Fibroblast of lung (primary cell): ENCODE measurements around the gene SLC16A1. TPM values are rescaled to one million over a fixed set of nuclear protein-coding genes. Genes with fewer than 3 reads are reported as not detected.
A peak's percentile ranks its signal among the peaks of the same experiment; 100 is the strongest.

Source experiments
- DNase-seq, 2 donors: peaks; one replicate each; pipeline versions ENCODE4 v3.0.0 to v3.0.0-alpha.2; 2010; ENCODE audit warnings: low read depth in 2 of 2
- H2AFZ ChIP-seq: 2 replicates; pipeline ENCODE4 v1.5.1; 2012; ENCODE audit warnings: low read length, control low read depth, inconsistent platforms
- H3K27ac ChIP-seq: 2 replicates; pipeline ENCODE4 v1.5.1; 2011; ENCODE audit warnings: low read length, control low read depth; ENCODE audit not compliant: insufficient read depth
- H3K27me3 ChIP-seq: 2 replicates; pipeline ENCODE4 v1.5.1; 2011; ENCODE audit warnings: mild to moderate bottlenecking, low read length; ENCODE audit not compliant: control insufficient read depth, insufficient read depth
- H3K36me3 ChIP-seq: 2 replicates; pipeline ENCODE4 v1.5.1; 2011; ENCODE audit warnings: low read length; ENCODE audit not compliant: control insufficient read depth, insufficient read depth
- H3K4me1 ChIP-seq: 2 replicates; pipeline ENCODE4 v1.5.1; 2011; ENCODE audit warnings: low read length; ENCODE audit not compliant: control insufficient read depth, insufficient read depth; ENCODE audit errors: extremely low read depth
- H3K4me2 ChIP-seq: 2 replicates; pipeline ENCODE4 v1.5.1; 2011; ENCODE audit warnings: low read length, control low read depth; ENCODE audit not compliant: insufficient read depth; ENCODE audit errors: extremely low read depth
- H3K4me3 ChIP-seq, 4 experiments: fragments of 200-600 bp in 1 of 4; sonication (generic) in 1 of 4; replicated peaks in 1 of 4; 2 replicates each; pipeline ENCODE4 v1.5.1; 2011 to 2016; ENCODE audit warnings: low read length in 4 of 4, low read depth in 3 of 4, mild to moderate bottlenecking in 3 of 4, control low read depth in 2 of 4, inconsistent platforms in 1 of 4, mixed read lengths in 1 of 4; ENCODE audit not compliant: insufficient read depth in 1 of 4; ENCODE audit errors: control extremely low read depth in 1 of 4
- H3K79me2 ChIP-seq: 2 replicates; pipeline ENCODE4 v1.5.1; 2012; ENCODE audit warnings: mild to moderate bottlenecking, low read length, inconsistent platforms; ENCODE audit not compliant: control insufficient read depth, insufficient read depth
- H3K9ac ChIP-seq: 2 replicates; pipeline ENCODE4 v1.5.1; 2011; ENCODE audit warnings: mild to moderate bottlenecking, low read length, control low read depth; ENCODE audit not compliant: insufficient read depth
- H3K9me3 ChIP-seq: 2 replicates; pipeline ENCODE4 v1.5.1; 2012; ENCODE audit warnings: low read depth, low read length; ENCODE audit not compliant: control insufficient read depth, insufficient read depth
- H4K20me1 ChIP-seq: 2 replicates; pipeline ENCODE4 v1.5.1; 2011; ENCODE audit warnings: low read length; ENCODE audit not compliant: control insufficient read depth, insufficient read depth; ENCODE audit errors: extremely low read depth
- CTCF ChIP-seq, 2 donors: IDR thresholded peaks in 1 of 2; conservative IDR thresholded peaks in 1 of 2; 1 replicate in 1 of 2; 2 replicates in 1 of 2; pipeline ENCODE4 v1.5.1; 2011 to 2012; ENCODE audit warnings: low read length in 2 of 2, control low read depth in 1 of 2, inconsistent platforms in 1 of 2, low read depth in 1 of 2, mild to moderate bottlenecking in 1 of 2
- EZH2 ChIP-seq: IDR thresholded peaks from 2 replicates; pipeline ENCODE4 v1.5.1; 2012; ENCODE audit warnings: low read length, control low read depth, mild to moderate bottlenecking; ENCODE audit errors: missing control alignments
- polyA minus RNA-seq: library from RNA; depleted of rRNA, polyadenylated mRNA; stranded (reverse); fragments of >200 nt; gene quantifications from 2 replicates; pipeline ENCODE4 v1.2.3, GENCODE V29; 2011; ENCODE audit warnings: low replicate concordance
- polyA plus RNA-seq, 2 donors: library from polyadenylated mRNA; depleted of rRNA in 1 of 2; stranded (reverse) in 1 of 2; unstranded in 1 of 2; fragments of >200 nt; gene quantifications; 2 replicates each; pipeline ENCODE4 v1.2.1, GENCODE V29; 2011 to 2012; ENCODE audit warnings: missing spikeins in 1 of 2
- total RNA-seq: library from RNA; depleted of rRNA; stranded (reverse); fragments of >200 nt; gene quantifications from 2 replicates; pipeline ENCODE4 v1.2.1, GENCODE V29; 2014

Gene SLC16A1
- 59.1 and 70.1 TPM in 2 replicates for total RNA-seq
- 51.3 and 63.3 TPM in 2 replicates for polyA plus RNA-seq
- 33.7 and 34.7 TPM in 2 replicates for polyA plus RNA-seq (2012)
- 103 and 114 TPM in 2 replicates for polyA minus RNA-seq

DNA sequence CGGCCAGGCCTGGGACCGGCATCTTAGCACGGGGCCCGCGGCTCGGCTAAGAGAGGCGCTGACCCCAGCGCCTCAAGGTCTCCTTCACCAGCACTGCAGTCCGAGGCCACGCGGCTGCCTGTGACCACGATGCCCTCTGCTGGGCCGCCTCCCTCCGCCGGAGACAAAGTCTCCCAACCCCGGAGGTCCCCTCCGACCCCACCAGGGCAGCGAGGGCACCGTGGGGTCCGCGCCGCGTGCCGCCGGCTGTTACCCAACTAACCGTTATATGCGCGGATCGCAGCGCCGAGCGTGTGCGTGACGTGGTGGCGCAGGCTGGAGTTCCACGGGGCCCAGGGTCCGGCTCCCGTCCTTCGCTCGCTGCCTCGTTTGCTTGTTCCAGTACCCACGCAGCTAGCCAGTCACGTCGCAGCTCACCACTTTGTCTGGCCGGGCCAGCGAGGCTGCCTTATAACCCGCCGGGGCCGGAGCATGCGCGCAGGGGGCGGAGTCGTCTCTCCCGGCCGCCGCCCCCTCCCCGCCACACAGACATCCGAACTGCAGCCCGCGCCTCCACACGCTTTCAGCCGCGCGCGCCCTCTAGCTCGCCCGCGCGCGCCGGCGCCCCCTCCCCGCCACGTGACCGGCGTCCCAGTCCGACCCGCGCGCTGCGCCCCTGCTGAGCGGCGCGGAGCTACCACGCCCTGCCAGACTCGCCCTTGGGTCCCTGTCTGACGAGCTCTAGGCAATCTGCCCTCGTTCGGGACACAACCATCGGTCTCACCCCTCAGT lies at the start of gene SLC16A1:
SLC16A1 (minus strand) TSS at position 424 of the 771 bp plus-strand sequence. CDS start 26,888 bp downstream, outside the sequence.
- peak within 1 kb of the TSS; percentile 95 for H3K4me2 ChIP-seq
- no peaks in the 10 kb centered on the region for H3K9me3 ChIP-seq
- H3K4me3 ChIP-seq, result peak within 1 kb of the TSS; percentile 52 to 89 (median 74)
- H3K4me1 ChIP-seq, result peaks cover 8% of the 10 kb centered on the region
- H3K9ac ChIP-seq, result peak within 1 kb of the TSS; percentile 85
- no peaks in the 10 kb centered on the region for H3K36me3 ChIP-seq
- peak; percentile 93 for DNase-seq
- no peaks in the 10 kb centered on the region for H3K27me3 ChIP-seq
- TF ChIP-seq CTCF (conservative IDR thresholded peaks at IDR 0.05 in 1 of 2, IDR thresholded peaks at IDR 0.05 in 1 of 2; ENCODE audit: low read depth in 1 of 2, low read length in 2 of 2) (peak; percentile 10 to 36), EZH2 (no peak)
- peak within 1 kb of the TSS; percentile 54 for H2AFZ ChIP-seq
- peaks cover 71% of the 10 kb centered on the region for H3K79me2 ChIP-seq
- H3K27ac ChIP-seq, result peak within 1 kb of the TSS; percentile 87
- no peaks in the 10 kb centered on the region for H4K20me1 ChIP-seq

DNA sequence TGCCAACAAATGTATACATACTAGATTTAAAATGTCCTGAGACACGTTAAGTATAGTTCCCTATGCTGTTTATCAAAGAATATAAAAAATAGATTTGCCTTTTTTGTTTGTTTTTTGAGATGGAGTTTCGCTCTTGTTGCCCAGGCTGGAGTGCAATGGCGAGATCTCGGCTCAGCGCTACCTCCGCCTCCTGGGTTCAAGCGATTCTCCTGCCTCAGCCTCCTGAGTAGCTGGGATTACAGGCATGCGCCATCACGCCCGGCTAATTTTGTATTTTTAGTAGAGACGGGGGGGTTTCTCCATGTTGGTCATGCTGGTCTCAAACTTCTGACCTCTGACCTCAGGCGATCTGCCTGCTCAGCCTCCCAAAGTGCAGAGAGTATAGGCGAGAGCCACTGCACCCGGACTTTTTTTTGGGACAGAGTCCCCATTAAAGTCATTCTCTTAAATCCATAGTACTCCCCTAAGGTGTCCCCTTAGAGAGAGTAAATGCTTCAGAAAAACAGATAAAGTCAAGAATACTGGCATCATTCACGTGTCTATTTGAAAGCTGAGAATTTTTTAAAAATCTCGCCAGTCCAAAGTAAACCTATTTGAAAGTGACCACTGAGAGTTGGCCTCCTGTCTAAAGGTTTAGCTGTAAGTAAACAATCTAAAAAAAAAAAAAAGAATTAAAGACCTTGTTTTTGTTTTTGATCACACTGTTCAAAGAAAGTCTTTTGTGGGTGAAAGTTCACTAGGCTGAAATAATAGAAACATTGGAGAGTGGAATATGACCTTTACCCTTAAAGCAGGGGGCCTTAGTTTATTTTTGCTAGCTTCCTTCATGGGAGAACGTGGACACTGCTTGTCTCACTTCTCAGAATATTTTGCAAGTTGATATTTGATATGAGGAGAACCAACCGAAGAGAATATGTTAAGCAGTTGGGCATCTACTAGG lies 48.0 kb upstream of the SLC16A1 start:
- Histone ChIP-seq H3K4me1 (no peaks in the 10 kb centered on the region), H3K9me3 (no peaks in the 10 kb centered on the region), H3K79me2 (no peaks in the 10 kb centered on the region), H3K36me3 (peaks cover 2% of the 10 kb centered on the region), H3K27ac (no peak overlapping the region), H3K4me3 (no peak overlapping the region), H4K20me1 (no peaks in the 10 kb centered on the region), H3K4me2 (no peak overlapping the region), H2AFZ (no peak overlapping the region), H3K9ac (no peak overlapping the region), H3K27me3 (no peaks in the 10 kb centered on the region)
- TF ChIP-seq EZH2, result no peak
- TF ChIP-seq CTCF (conservative IDR thresholded peaks at IDR 0.05 in 1 of 2, IDR thresholded peaks at IDR 0.05 in 1 of 2; ENCODE audit: low read depth in 1 of 2, low read length in 2 of 2), result no peak
- no peak for DNase-seq

- H3K4me3 ChIP-seq, result no peak overlapping the region
- no peak for TF ChIP-seq EZH2
- H3K79me2 ChIP-seq, result no peaks in the 10 kb centered on the region
- no peak overlapping the region for H3K9ac ChIP-seq
- H3K27ac ChIP-seq, result no peak overlapping the region
- H3K4me1 ChIP-seq, result no peaks in the 10 kb centered on the region
- DNase-seq, result no peak
- H3K27me3 ChIP-seq, result no peaks in the 10 kb centered on the region
- no peak overlapping the region for H2AFZ ChIP-seq
- H4K20me1 ChIP-seq, result no peaks in the 10 kb centered on the region
- no peak overlapping the region for H3K4me2 ChIP-seq
- H3K36me3 ChIP-seq, result peaks cover 2% of the 10 kb centered on the region
- H3K9me3 ChIP-seq, result no peaks in the 10 kb centered on the region
Measured at GRCh38 chr1:113002297-113002696, 46.3 kb upstream of the SLC16A1 start.
